ENCODE results near the gene CORO1C.
A peak's percentile ranks its signal among the peaks of the same experiment; 100 is the strongest.
"Not testable (repeated sequence)": the region's sequence is repeated elsewhere in the genome, so short reads cannot be mapped to it uniquely, and the experiment has no call there.

The CORO1C gene

GRCh38 chr12:108772247-108772646 is 40.9 kb upstream of the CORO1C start:
- no peak overlapping the region for H3K4me3 ChIP-seq (ENCODE audit: low read depth, low read length)
- TF ChIP-seq CTCF (conservative IDR thresholded peaks at IDR 0.05; ENCODE audit: low read depth, low read length): no peak
- no peak for DNase-seq (ENCODE audit: low read depth)

GRCh38 chr12:108771835-108772234 is 40.5 kb upstream of the CORO1C start:
- not testable (repeated sequence) for DNase-seq (ENCODE audit: low read depth); H3K4me3 ChIP-seq (ENCODE audit: low read depth, low read length)

GRCh38 chr12:108770963-108771362 is 39.6 kb upstream of the CORO1C start:
- no peak for DNase-seq (ENCODE audit: low read depth)
- H3K4me3 ChIP-seq (ENCODE audit: low read depth, low read length): no peak overlapping the region
- TF ChIP-seq CTCF (conservative IDR thresholded peaks at IDR 0.05; ENCODE audit: low read depth, low read length): no peak

- H3K4me3 ChIP-seq (ENCODE audit: low read depth, low read length): no peak overlapping the region
- DNase-seq (ENCODE audit: low read depth): no peak
- peak; percentile 2 for TF ChIP-seq CTCF (conservative IDR thresholded peaks at IDR 0.05; ENCODE audit: low read depth, low read length)
Measured at GRCh38 chr12:108770269-108770829, 39.0 kb upstream of the CORO1C start.

GRCh38 chr12:108768591-108769500 is 37.5 kb upstream of the CORO1C start:
- no peak for TF ChIP-seq CTCF (conservative IDR thresholded peaks at IDR 0.05; ENCODE audit: low read depth, low read length)
- no peak for DNase-seq (ENCODE audit: low read depth)

GRCh38 chr12:108766294-108766693 is 35.0 kb upstream of the CORO1C start:
- no peak for TF ChIP-seq CTCF (conservative IDR thresholded peaks at IDR 0.05; ENCODE audit: low read depth, low read length)

More at GRCh38 chr12:108768591-108769500, 37.5 kb upstream of the CORO1C start:
- H3K4me3 ChIP-seq (ENCODE audit: low read depth, low read length): peak overlapping the region; percentile 32

GRCh38 chr12:108765289-108765764 is 34.0 kb upstream of the CORO1C start:
- no peak for TF ChIP-seq CTCF (conservative IDR thresholded peaks at IDR 0.05; ENCODE audit: low read depth, low read length)
- H3K4me3 ChIP-seq (ENCODE audit: low read depth, low read length): no peak overlapping the region
- no peak for DNase-seq (ENCODE audit: low read depth)

More at GRCh38 chr12:108766294-108766693, 35.0 kb upstream of the CORO1C start:
- DNase-seq (ENCODE audit: low read depth): no peak
- no peak overlapping the region for H3K4me3 ChIP-seq (ENCODE audit: low read depth, low read length)
